ENCODE data around the gene PNMA6A.
"Not testable (repeated sequence)": the region's sequence is repeated elsewhere in the genome, so short reads cannot be mapped to it uniquely, and the experiment has no call there.

The PNMA6A gene

GRCh38 chrX:153061732-153062131 lies 10.5 kb upstream of the PNMA6A start:
- WGBS (ENCODE audit: insufficient coverage), result 50% methylated on average over 2 of the region's 3 CpGs
- H3K4me1 ChIP-seq (ENCODE audit: control extremely low read depth in 1 of 4, control insufficient read depth in 4 of 4, insufficient read depth in 4 of 4, low read length in 3 of 4), result peaks cover 0 to 3% (median 2%) of the 10 kb centered on the region in 4 experiments
- H3K27me3 ChIP-seq (replicated peaks in 2 of 5; ENCODE audit: control insufficient read depth in 4 of 5, insufficient read depth in 5 of 5, low read length in 4 of 5), result peaks cover 0 to 20% (median 0%) of the 10 kb centered on the region in 5 experiments
- H3K27ac ChIP-seq (ENCODE audit: insufficient read depth in 1 of 2, low read depth in 1 of 2, low read length in 2 of 2, poor library complexity in 1 of 2, severe bottlenecking in 2 of 2), result no peak overlapping the region
- ChIA-PET CTCF (interaction anchor here (0.7 kb wide), 1 partner anchor 24 kb away, joined by 3 read pairs; no protein-coding TSS in a partner anchor), POLR2A (no interaction called here)
- H3K36me3 ChIP-seq (ENCODE audit: control insufficient read depth in 4 of 4, insufficient read depth in 4 of 4, low read length in 3 of 4), result no peaks in the 10 kb centered on the region
- H3K9me3 ChIP-seq (ENCODE audit: control extremely low read depth in 1 of 5, control insufficient read depth in 4 of 5, insufficient read depth in 2 of 5, low read depth in 1 of 5, low read length in 4 of 5), result no peaks in the 10 kb centered on the region
- H3K4me3 ChIP-seq (ENCODE audit: control insufficient read depth in 1 of 7, extremely low read depth in 1 of 7, insufficient read depth in 4 of 7, low read depth in 2 of 7, low read length in 6 of 7), result no peak overlapping the region
- peak in 1 of 3 donors; percentile 6 for DNase-seq

- Histone ChIP-seq H3K4me1 (ENCODE audit: control extremely low read depth in 1 of 4, control insufficient read depth in 4 of 4, insufficient read depth in 4 of 4, low read length in 3 of 4) (no peaks in the 10 kb centered on the region), H3K4me3 (ENCODE audit: control insufficient read depth in 1 of 7, extremely low read depth in 1 of 7, insufficient read depth in 4 of 7, low read depth in 2 of 7, low read length in 6 of 7) (no peak overlapping the region), H3K9me3 (ENCODE audit: control extremely low read depth in 1 of 5, control insufficient read depth in 4 of 5, insufficient read depth in 2 of 5, low read depth in 1 of 5, low read length in 4 of 5) (no peaks in the 10 kb centered on the region), H3K27me3 (replicated peaks in 2 of 5; ENCODE audit: control insufficient read depth in 4 of 5, insufficient read depth in 5 of 5, low read length in 4 of 5) (peaks cover 0 to 11% (median 0%) of the 10 kb centered on the region in 5 experiments), H3K36me3 (ENCODE audit: control insufficient read depth in 4 of 4, insufficient read depth in 4 of 4, low read length in 3 of 4) (no peaks in the 10 kb centered on the region), H3K27ac (ENCODE audit: insufficient read depth in 1 of 2, low read depth in 1 of 2, low read length in 2 of 2, poor library complexity in 1 of 2, severe bottlenecking in 2 of 2) (no peak overlapping the region)
- ChIA-PET POLR2A (no interaction called here), CTCF (no interaction called here)
- DNase-seq, result no peak
These were observed 8.9 kb upstream of the PNMA6A start for GRCh38 chrX:153063315-153063714.

- ChIA-PET POLR2A (no interaction called here), CTCF (no interaction called here)
- DNase-seq, result no peak
- Histone ChIP-seq H3K27ac (ENCODE audit: insufficient read depth in 1 of 2, low read depth in 1 of 2, low read length in 2 of 2, poor library complexity in 1 of 2, severe bottlenecking in 2 of 2) (no peak overlapping the region), H3K36me3 (ENCODE audit: control insufficient read depth in 4 of 4, insufficient read depth in 4 of 4, low read length in 3 of 4) (no peaks in the 10 kb centered on the region), H3K4me3 (ENCODE audit: control insufficient read depth in 1 of 7, extremely low read depth in 1 of 7, insufficient read depth in 4 of 7, low read depth in 2 of 7, low read length in 6 of 7) (no peak overlapping the region), H3K9me3 (ENCODE audit: control extremely low read depth in 1 of 5, control insufficient read depth in 4 of 5, insufficient read depth in 2 of 5, low read depth in 1 of 5, low read length in 4 of 5) (no peaks in the 10 kb centered on the region), H3K27me3 (replicated peaks in 2 of 5; ENCODE audit: control insufficient read depth in 4 of 5, insufficient read depth in 5 of 5, low read length in 4 of 5) (peaks cover 0 to 11% (median 0%) of the 10 kb centered on the region in 5 experiments), H3K4me1 (ENCODE audit: control extremely low read depth in 1 of 4, control insufficient read depth in 4 of 4, insufficient read depth in 4 of 4, low read length in 3 of 4) (no peaks in the 10 kb centered on the region)
- WGBS (ENCODE audit: insufficient coverage), result 87% methylated on average over 2 of the region's 2 CpGs
These were observed 8.2 kb upstream of the PNMA6A start for GRCh38 chrX:153064061-153064460.

GRCh38 chrX:153065389-153065788 lies 6.9 kb upstream of the PNMA6A start:
- no peaks in the 10 kb centered on the region for H3K4me1 ChIP-seq (ENCODE audit: control extremely low read depth in 1 of 4, control insufficient read depth in 4 of 4, insufficient read depth in 4 of 4, low read length in 3 of 4)
- H3K27ac ChIP-seq (ENCODE audit: insufficient read depth in 1 of 2, low read depth in 1 of 2, low read length in 2 of 2, poor library complexity in 1 of 2, severe bottlenecking in 2 of 2), result no peak overlapping the region
- ChIA-PET CTCF (no interaction called here), POLR2A (no interaction called here)
- DNase-seq, result no peak
- H3K27me3 ChIP-seq (replicated peaks in 2 of 5; ENCODE audit: control insufficient read depth in 4 of 5, insufficient read depth in 5 of 5, low read length in 4 of 5), result peaks cover 0 to 11% (median 0%) of the 10 kb centered on the region in 5 experiments
- H3K4me3 ChIP-seq (ENCODE audit: control insufficient read depth in 1 of 7, extremely low read depth in 1 of 7, insufficient read depth in 4 of 7, low read depth in 2 of 7, low read length in 6 of 7), result no peak overlapping the region
- H3K36me3 ChIP-seq (ENCODE audit: control insufficient read depth in 4 of 4, insufficient read depth in 4 of 4, low read length in 3 of 4), result no peaks in the 10 kb centered on the region
- H3K9me3 ChIP-seq (ENCODE audit: control extremely low read depth in 1 of 5, control insufficient read depth in 4 of 5, insufficient read depth in 2 of 5, low read depth in 1 of 5, low read length in 4 of 5), result no peaks in the 10 kb centered on the region
- WGBS (ENCODE audit: insufficient coverage), result 79% methylated on average over 6 of the region's 6 CpGs

GRCh38 chrX:153066402-153066801 lies 5.9 kb upstream of the PNMA6A start:
- H3K27ac ChIP-seq (ENCODE audit: insufficient read depth in 1 of 2, low read depth in 1 of 2, low read length in 2 of 2, poor library complexity in 1 of 2, severe bottlenecking in 2 of 2); H3K27me3 ChIP-seq (replicated peaks in 2 of 5; ENCODE audit: control insufficient read depth in 4 of 5, insufficient read depth in 5 of 5, low read length in 4 of 5); H3K36me3 ChIP-seq (ENCODE audit: control insufficient read depth in 4 of 4, insufficient read depth in 4 of 4, low read length in 3 of 4); POLR2A ChIA-PET; DNase-seq; CTCF ChIA-PET; H3K4me3 ChIP-seq (ENCODE audit: control insufficient read depth in 1 of 7, extremely low read depth in 1 of 7, insufficient read depth in 4 of 7, low read depth in 2 of 7, low read length in 6 of 7); H3K4me1 ChIP-seq (ENCODE audit: control extremely low read depth in 1 of 4, control insufficient read depth in 4 of 4, insufficient read depth in 4 of 4, low read length in 3 of 4); H3K9me3 ChIP-seq (ENCODE audit: control extremely low read depth in 1 of 5, control insufficient read depth in 4 of 5, insufficient read depth in 2 of 5, low read depth in 1 of 5, low read length in 4 of 5): not testable (repeated sequence)
- no CpG with 5 or more reads among the region's 12 CpGs for WGBS (ENCODE audit: insufficient coverage)

GRCh38 chrX:153073331-153073730 lies 1.1 kb downstream of the PNMA6A start:
- H3K4me3 ChIP-seq (ENCODE audit: control insufficient read depth in 1 of 7, extremely low read depth in 1 of 7, insufficient read depth in 4 of 7, low read depth in 2 of 7, low read length in 6 of 7); H3K9me3 ChIP-seq (ENCODE audit: control extremely low read depth in 1 of 5, control insufficient read depth in 4 of 5, insufficient read depth in 2 of 5, low read depth in 1 of 5, low read length in 4 of 5); H3K27ac ChIP-seq (ENCODE audit: insufficient read depth in 1 of 2, low read depth in 1 of 2, low read length in 2 of 2, poor library complexity in 1 of 2, severe bottlenecking in 2 of 2); H3K4me1 ChIP-seq (ENCODE audit: control extremely low read depth in 1 of 4, control insufficient read depth in 4 of 4, insufficient read depth in 4 of 4, low read length in 3 of 4); DNase-seq; H3K36me3 ChIP-seq (ENCODE audit: control insufficient read depth in 4 of 4, insufficient read depth in 4 of 4, low read length in 3 of 4); CTCF ChIA-PET; POLR2A ChIA-PET; H3K27me3 ChIP-seq (replicated peaks in 2 of 5; ENCODE audit: control insufficient read depth in 4 of 5, insufficient read depth in 5 of 5, low read length in 4 of 5): not testable (repeated sequence)
- WGBS (ENCODE audit: insufficient coverage), result no CpG with 5 or more reads among the region's 29 CpGs

- CTCF ChIA-PET, result no interaction called here
- POLR2A ChIA-PET, result no interaction called here
- Histone ChIP-seq H3K36me3 (ENCODE audit: control insufficient read depth in 4 of 4, insufficient read depth in 4 of 4, low read length in 3 of 4) (no peaks in the 10 kb centered on the region), H3K27ac (ENCODE audit: insufficient read depth in 1 of 2, low read depth in 1 of 2, low read length in 2 of 2, poor library complexity in 1 of 2, severe bottlenecking in 2 of 2) (no peak overlapping the region), H3K4me1 (ENCODE audit: control extremely low read depth in 1 of 4, control insufficient read depth in 4 of 4, insufficient read depth in 4 of 4, low read length in 3 of 4) (no peaks in the 10 kb centered on the region), H3K9me3 (ENCODE audit: control extremely low read depth in 1 of 5, control insufficient read depth in 4 of 5, insufficient read depth in 2 of 5, low read depth in 1 of 5, low read length in 4 of 5) (no peaks in the 10 kb centered on the region), H3K27me3 (replicated peaks in 2 of 5; ENCODE audit: control insufficient read depth in 4 of 5, insufficient read depth in 5 of 5, low read length in 4 of 5) (no peaks in the 10 kb centered on the region), H3K4me3 (ENCODE audit: control insufficient read depth in 1 of 7, extremely low read depth in 1 of 7, insufficient read depth in 4 of 7, low read depth in 2 of 7, low read length in 6 of 7) (no peak overlapping the region)
- no peak for DNase-seq
- 94% methylated on average over 11 of the region's 24 CpGs for WGBS (ENCODE audit: insufficient coverage)
These were observed 2.1 kb downstream of the PNMA6A start for GRCh38 chrX:153074262-153074899.

All from common myeloid progenitor, CD34-positive (primary cell).